Glutamatergic neuron (in vitro differentiated cells): ENCODE results near the gene CENPQ. TPM values are rescaled to one million over a fixed set of nuclear protein-coding genes. Genes with fewer than 3 reads are reported as not detected.
"Not testable (repeated sequence)": the region's sequence is repeated elsewhere in the genome, so short reads cannot be mapped to it uniquely, and the experiment has no call there.

Source experiments
- DNase-seq: peaks from one replicate; pipeline ENCODE4 v3.0.0; 2022
- H3K27ac Mint-ChIP-seq: one replicate; pipeline ENCODE4 v1.8.0; 2020; ENCODE audit warnings: mild to moderate bottlenecking, mixed read lengths, inconsistent platforms; ENCODE audit not compliant: unreplicated experiment
- H3K27me3 Mint-ChIP-seq: one replicate; pipeline ENCODE4 v1.8.0; 2020; ENCODE audit warnings: mild to moderate bottlenecking, moderate library complexity, mixed read lengths, inconsistent platforms; ENCODE audit not compliant: unreplicated experiment
- H3K36me3 Mint-ChIP-seq: one replicate; pipeline ENCODE4 v1.8.0; 2020; ENCODE audit warnings: mild to moderate bottlenecking, mixed read lengths, inconsistent platforms; ENCODE audit not compliant: unreplicated experiment
- H3K4me1 Mint-ChIP-seq: one replicate; pipeline ENCODE4 v1.8.0; 2020; ENCODE audit warnings: mild to moderate bottlenecking, low read depth, mixed read lengths, inconsistent platforms; ENCODE audit not compliant: unreplicated experiment
- H3K4me3 Mint-ChIP-seq: one replicate; pipeline ENCODE4 v1.8.0; 2020; ENCODE audit warnings: mild to moderate bottlenecking, mixed read lengths, inconsistent platforms; ENCODE audit not compliant: unreplicated experiment
- H3K9me3 Mint-ChIP-seq: one replicate; pipeline ENCODE4 v1.8.0; 2020; ENCODE audit warnings: mild to moderate bottlenecking, moderate library complexity, mixed read lengths, inconsistent platforms; ENCODE audit not compliant: unreplicated experiment
- total RNA-seq: library from RNA; stranded (reverse); fragmentation: NEBNext Ultra II Directional; extraction: Animal tissue kit (Norgen Biotek cat#: 25700); gene quantifications from one replicate; pipeline ENCODE4 v1.2.1, GENCODE V29; 2021; ENCODE audit not compliant: unreplicated experiment
- TF ChIP-seq, protein P1 (sequence below): fragments of 200-600 bp; sonication (generic); IDR thresholded peaks from one replicate; pipeline ENCODE4 v1.5.0; 2021; ENCODE audit not compliant: partially characterized antibody, unreplicated experiment

The CENPQ gene
- total RNA-seq, 1 donor from 2014 or later: 3.4 TPM

- Mint-ChIP-seq H3K4me1 (peaks cover 2% of the 10 kb centered on the region), H3K27ac (no peak overlapping the region), H3K9me3 (peaks cover 2% of the 10 kb centered on the region), H3K4me3 (peak overlapping the region; percentile 98), H3K27me3 (no peaks in the 10 kb centered on the region), H3K36me3 (no peaks in the 10 kb centered on the region)
- TF ChIP-seq, protein P1, sequence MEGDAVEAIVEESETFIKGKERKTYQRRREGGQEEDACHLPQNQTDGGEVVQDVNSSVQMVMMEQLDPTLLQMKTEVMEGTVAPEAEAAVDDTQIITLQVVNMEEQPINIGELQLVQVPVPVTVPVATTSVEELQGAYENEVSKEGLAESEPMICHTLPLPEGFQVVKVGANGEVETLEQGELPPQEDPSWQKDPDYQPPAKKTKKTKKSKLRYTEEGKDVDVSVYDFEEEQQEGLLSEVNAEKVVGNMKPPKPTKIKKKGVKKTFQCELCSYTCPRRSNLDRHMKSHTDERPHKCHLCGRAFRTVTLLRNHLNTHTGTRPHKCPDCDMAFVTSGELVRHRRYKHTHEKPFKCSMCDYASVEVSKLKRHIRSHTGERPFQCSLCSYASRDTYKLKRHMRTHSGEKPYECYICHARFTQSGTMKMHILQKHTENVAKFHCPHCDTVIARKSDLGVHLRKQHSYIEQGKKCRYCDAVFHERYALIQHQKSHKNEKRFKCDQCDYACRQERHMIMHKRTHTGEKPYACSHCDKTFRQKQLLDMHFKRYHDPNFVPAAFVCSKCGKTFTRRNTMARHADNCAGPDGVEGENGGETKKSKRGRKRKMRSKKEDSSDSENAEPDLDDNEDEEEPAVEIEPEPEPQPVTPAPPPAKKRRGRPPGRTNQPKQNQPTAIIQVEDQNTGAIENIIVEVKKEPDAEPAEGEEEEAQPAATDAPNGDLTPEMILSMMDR: no peak
- DNase-seq: no peak
Observed at GRCh38 chr6:49462071-49462470, 1.1 kb upstream of the CENPQ start.

- TF ChIP-seq, protein P1: no peak
- Mint-ChIP-seq H3K27me3 (no peaks in the 10 kb centered on the region), H3K27ac (peak overlapping the region; percentile 76), H3K4me3 (peak overlapping the region; percentile 98), H3K9me3 (peaks cover 2% of the 10 kb centered on the region), H3K4me1 (peaks cover 2% of the 10 kb centered on the region), H3K36me3 (no peaks in the 10 kb centered on the region)
- DNase-seq: no peak
Observed at GRCh38 chr6:49462599-49462926, 607 bp upstream of the CENPQ start.

DNA sequence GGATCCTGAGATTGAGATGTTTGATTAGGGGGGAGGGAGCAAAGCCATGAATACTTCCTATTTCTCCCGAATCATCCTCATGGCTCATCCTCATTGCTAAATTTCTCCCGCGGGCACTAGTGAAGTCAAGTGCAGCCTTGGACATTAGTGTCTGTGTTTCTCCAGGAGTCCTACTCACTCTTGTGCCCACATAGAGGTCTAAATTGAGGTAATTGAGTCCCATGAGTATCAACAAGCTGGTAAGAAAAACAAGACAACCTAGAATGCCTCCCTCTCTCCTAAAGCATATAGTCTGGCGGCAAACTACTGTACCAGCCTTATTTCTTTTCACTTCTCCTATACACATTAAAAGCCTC is 420 bp downstream of the CENPQ start:
- no peaks in the 10 kb centered on the region for H3K27me3 Mint-ChIP-seq
- H3K36me3 Mint-ChIP-seq: no peaks in the 10 kb centered on the region
- H3K4me1 Mint-ChIP-seq: peaks cover 2% of the 10 kb centered on the region
- peaks cover 2% of the 10 kb centered on the region for H3K9me3 Mint-ChIP-seq
- peak overlapping the region; percentile 98 for H3K4me3 Mint-ChIP-seq
- H3K27ac Mint-ChIP-seq: peak overlapping the region; percentile 76
- TF ChIP-seq, protein P1: no peak
- no peak for DNase-seq

- H3K4me3 Mint-ChIP-seq: peak overlapping the region; percentile 10
Observed at GRCh38 chr6:49464691-49465090, 1.5 kb downstream of the CENPQ start.

GRCh38 chr6:49468042-49468441 is 4.9 kb downstream of the CENPQ start:
- DNase-seq: no peak
- Mint-ChIP-seq H3K27me3 (no peaks in the 10 kb centered on the region), H3K36me3 (no peaks in the 10 kb centered on the region), H3K9me3 (peaks cover 2% of the 10 kb centered on the region), H3K4me3 (no peak overlapping the region), H3K4me1 (peaks cover 2% of the 10 kb centered on the region), H3K27ac (no peak overlapping the region)
- TF ChIP-seq, protein P1: no peak

More at GRCh38 chr6:49464691-49465090, 1.5 kb downstream of the CENPQ start:
- Mint-ChIP-seq H3K4me1 (peaks cover 2% of the 10 kb centered on the region), H3K27me3 (no peaks in the 10 kb centered on the region), H3K27ac (no peak overlapping the region), H3K9me3 (peaks cover 2% of the 10 kb centered on the region), H3K36me3 (no peaks in the 10 kb centered on the region)
- TF ChIP-seq, protein P1: no peak
- no peak for DNase-seq

- H3K4me1 Mint-ChIP-seq, H3K36me3 Mint-ChIP-seq, H3K9me3 Mint-ChIP-seq, DNase-seq, H3K27ac Mint-ChIP-seq, H3K4me3 Mint-ChIP-seq, H3K27me3 Mint-ChIP-seq: not testable (repeated sequence)
Observed at GRCh38 chr6:49476564-49476963, 13.4 kb downstream of the CENPQ start.
